NCI-H1436 (cell line): Measurements from ENCODE around the gene PRKCE.

Experiments used
- DNase-seq: peaks from one replicate; lab custom pipeline; 2025; lab: John Stamatoyannopoulos, UW

The PRKCE gene

DNA sequence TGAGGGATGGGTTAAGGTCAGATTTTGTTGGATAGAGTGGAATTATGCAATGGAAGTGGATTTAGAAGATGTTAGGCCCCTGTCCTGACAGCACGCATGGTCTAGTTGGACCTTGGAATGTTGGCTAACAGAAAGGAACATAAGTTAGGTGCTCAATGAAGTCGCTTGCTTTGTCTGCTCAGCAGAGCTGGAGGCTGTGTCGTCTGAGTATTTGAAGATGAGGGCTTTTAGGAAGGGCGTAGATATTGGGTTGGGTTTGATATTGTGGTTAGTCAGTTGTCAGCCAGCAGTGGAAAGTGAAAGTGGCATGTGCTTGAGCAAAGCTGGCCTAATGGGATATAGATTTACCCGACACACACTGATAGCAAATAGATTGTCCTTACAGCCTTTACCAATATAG, 239.3 kb downstream of the PRKCE start:
- DNase-seq = no peak

DNA sequence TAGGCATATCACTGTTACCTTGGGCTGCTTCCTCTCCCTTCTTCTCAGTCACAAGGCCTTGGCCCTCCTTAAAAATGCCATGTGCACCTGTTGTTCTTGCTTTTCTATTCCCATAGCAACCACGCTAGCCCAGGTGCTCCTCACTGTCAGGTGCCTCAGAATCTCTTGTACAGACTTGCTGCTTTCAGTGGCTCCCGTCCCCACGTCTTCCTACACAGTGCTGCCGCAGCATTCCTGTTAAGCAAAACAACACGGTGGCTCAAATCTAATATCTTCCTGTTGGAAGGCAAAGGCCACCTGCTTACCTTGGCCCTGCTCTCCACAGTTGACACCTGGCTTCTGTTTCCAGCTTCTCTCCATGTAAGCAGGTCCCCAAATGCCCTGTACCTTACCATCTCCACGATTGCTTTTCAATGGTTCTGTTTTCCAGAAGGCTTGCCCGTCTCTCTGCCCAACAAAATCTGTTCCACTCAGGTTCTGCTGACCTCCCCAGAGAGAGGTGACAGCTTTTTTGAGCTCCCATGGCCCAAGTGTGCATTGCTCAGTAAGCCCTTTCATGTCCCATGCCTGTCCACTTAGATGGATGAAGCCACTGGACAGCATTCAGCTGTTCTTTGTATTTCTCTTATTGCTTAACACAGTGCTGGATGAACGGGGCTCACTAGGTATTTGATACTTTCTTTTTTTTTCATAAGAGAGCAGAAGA, 240.4 kb downstream of the PRKCE start:
- DNase-seq = peak; percentile 28

DNA sequence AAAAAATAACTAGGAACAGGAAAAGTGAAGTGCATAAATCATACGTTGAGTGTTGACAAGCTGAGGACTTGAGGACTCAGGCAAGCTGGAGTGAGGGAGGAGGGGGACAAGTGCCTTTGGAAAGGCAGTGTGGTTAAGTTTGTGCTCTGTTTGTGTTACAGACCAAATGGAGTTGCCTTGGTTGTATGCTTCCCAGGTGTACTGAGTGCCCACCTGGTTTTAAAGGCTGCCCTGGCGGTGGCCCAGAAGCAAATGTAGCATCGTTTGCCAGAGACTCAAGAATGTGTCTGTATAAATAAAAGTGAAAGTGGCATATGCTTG, 240.9 kb downstream of the PRKCE start:
- DNase-seq = no peak

- no peak for DNase-seq
Measured at GRCh38 chr2:45892757-45893156, 241.3 kb downstream of the PRKCE start.

- DNase-seq = no peak
Measured at GRCh38 chr2:45894211-45894610, 242.7 kb downstream of the PRKCE start.

GRCh38 chr2:45895241-45895861, 243.9 kb downstream of the PRKCE start:
- DNase-seq = no peak

- DNase-seq = no peak
Measured at GRCh38 chr2:45896311-45896710, 244.8 kb downstream of the PRKCE start.

GRCh38 chr2:45897842-45898241, 246.4 kb downstream of the PRKCE start:
- no peak for DNase-seq

GRCh38 chr2:45898819-45899218, 247.3 kb downstream of the PRKCE start:
- DNase-seq = no peak

DNA sequence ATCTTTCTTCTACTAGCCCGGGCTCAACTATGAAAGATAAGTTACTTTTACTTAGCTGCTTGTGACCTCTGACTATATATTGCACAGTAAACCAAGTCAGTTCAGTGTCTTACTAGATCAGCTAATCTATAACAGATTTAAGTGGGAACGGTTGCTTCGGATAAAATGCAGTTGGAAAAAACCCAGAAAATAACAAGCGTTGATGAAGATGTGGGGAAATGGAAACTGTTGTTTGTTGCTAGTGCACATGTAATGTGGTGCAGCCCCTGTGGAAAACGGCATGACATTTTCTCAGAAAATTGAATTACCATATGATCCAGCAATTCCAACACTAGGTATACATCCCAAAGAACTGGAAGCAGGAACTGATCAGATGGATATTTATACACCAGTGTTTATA, 248.5 kb downstream of the PRKCE start:
- DNase-seq = no peak

DNA sequence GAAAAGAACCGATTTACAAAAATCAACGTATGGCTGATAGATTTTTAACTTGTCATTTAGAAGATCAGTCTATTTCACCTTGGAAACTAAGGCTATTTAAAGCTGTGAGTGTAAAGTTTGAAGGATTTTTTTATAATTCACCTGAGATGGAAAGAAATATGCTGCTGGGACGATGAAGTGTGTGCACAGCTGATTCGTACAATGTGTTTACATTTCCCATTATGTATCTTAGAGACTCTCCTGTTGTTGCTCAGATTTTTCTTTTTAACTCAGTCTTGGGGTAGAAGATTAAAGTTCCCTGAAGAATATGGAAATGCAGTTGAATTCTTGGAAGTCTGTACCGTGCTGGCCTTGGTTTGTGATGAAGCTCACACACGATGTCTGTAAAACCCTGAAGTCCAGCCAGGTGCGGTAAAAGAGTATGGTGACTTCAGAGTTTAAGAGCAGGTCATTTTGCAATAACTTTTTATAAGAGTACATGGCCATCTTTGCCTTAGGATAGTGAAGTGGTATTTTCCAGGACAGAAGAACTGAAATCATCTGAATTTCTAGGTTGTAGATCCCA, 250.1 kb downstream of the PRKCE start:
- DNase-seq = no peak

GRCh38 chr2:45902380-45902779, 250.9 kb downstream of the PRKCE start:
- no peak for DNase-seq

- DNase-seq = no peak
Measured at GRCh38 chr2:45902781-45903375, 251.4 kb downstream of the PRKCE start.

GRCh38 chr2:45904267-45904945, 252.9 kb downstream of the PRKCE start:
- DNase-seq = no peak

- DNase-seq = no peak
Measured at GRCh38 chr2:45904946-45905631, 253.6 kb downstream of the PRKCE start.

DNA sequence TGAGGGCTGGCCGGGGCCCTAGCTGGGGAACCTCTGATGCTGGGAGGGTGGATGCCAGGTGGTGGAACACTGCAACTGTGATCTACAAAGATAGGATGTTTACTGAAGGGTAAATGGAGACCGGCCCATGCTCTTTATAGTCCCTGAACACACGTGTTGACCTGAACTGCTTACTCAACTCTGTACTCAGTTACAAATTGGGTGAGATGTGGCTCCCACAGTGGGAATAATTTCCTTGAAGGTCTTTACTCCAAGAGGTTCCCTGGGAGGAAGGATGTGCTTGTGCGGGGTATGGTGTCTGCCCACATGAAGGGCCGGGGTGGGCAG, 254.1 kb downstream of the PRKCE start:
- no peak for DNase-seq

GRCh38 chr2:45907592-45907991, 256.1 kb downstream of the PRKCE start:
- no peak for DNase-seq

GRCh38 chr2:45908316-45909170, 257.1 kb downstream of the PRKCE start:
- no peak for DNase-seq

GRCh38 chr2:45909171-45909565, 257.7 kb downstream of the PRKCE start:
- DNase-seq = no peak

DNA sequence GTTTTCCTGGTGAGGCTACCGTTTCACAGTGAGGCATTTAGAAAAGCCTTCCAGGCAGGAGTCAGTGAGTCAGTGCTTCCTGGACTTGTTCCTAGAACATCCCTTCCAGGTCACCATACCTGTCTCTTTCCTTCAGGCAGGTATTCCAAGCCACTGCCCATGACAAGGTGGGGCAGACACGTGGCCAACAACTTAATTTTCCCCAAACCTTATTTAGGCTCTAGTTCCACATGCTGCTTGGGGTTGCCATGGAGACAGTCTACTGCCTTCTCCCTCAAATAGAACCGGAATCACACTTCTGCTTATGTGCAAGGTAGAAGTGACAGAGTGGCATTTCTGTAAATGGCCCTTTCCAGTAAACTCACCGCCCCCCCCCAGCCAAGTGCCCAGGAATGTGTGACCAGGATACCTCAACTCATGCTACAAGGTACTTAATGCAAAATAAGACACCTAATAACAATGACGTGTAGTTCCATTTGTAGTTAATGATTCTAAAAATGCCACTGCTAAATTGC, 258.3 kb downstream of the PRKCE start:
- DNase-seq = no peak

DNA sequence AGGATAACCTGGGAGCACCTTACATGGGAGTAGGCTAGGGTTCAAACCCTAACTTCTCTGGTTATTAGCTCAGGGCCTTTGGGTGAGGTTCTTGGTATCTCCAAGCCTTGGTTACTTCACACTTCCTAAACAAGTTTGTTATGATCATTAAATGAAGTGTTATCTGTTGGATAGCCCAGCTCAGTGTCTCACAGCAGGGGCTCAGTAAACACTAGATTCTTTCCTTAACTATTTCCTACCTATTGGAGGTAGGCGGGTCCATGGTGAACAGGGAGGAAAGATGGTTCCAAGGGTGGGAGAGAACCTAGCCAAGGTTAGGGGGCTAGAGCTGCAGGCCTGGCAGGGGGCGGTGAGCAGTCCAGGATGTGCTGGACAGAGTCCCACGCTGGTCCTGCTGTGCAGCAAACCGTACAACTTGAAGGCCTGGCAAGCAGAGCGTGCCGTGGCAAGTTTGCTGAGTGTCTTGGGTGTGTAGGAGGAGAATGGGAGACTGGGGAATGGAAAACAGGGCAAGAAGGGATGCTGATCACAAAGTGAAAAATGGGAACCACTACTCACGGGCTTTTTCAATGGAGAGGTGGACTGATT, 259.1 kb downstream of the PRKCE start:
- DNase-seq = no peak
